Sciatic nerve (tissue), 2 donors: ENCODE data around the gene PAPOLA. TPM values are rescaled to one million over a fixed set of nuclear protein-coding genes. Genes with fewer than 3 reads are reported as not detected.

Source experiments
- ATAC-seq: fragments of 200-7000 bp; cut with Tn5 transposase; one replicate; pipeline ENCODE4 v1.9.1; 2020; ENCODE audit warnings: mild to moderate bottlenecking, moderate library complexity
- DNase-seq: peaks from one replicate; pipeline ENCODE4 v3.0.0-alpha.2; 2020; ENCODE audit warnings: low spot score
- intact Hi-C: fragments of 100-400 bp; cut with DNase I; formaldehyde crosslinking; loops from one replicate; pipeline ENCODE4 v1.14.2; 2022
- total RNA-seq: library from RNA; stranded (reverse); fragmentation: NEBNext Ultra II Directional; extraction: Animal tissue kit (Norgen Biotek cat#: 25700); gene quantifications from one replicate; pipeline ENCODE4 v1.2.1, GENCODE V29; 2021
- donor health status: DM: no; HTN: no; CAD: no.
- donor health status: DM: no; HTN: no; CAD: no.

PAPOLA gene
- total RNA-seq, 1 donor from 2014 or later: 188 TPM

GRCh38 chr14:96599076-96599475 is 96.9 kb downstream of the PAPOLA start:
- DNase-seq (no peak), ATAC-seq (no peak)
- intact Hi-C loops: no loop called here

GRCh38 chr14:96602186-96602585 is 100.0 kb downstream of the PAPOLA start:
- ATAC-seq (no peak), DNase-seq (no peak)
- intact Hi-C loops: no loop called here

- no peak for ATAC-seq
These were observed 101.4 kb downstream of the PAPOLA start for GRCh38 chr14:96603350-96604255.

GRCh38 chr14:96614481-96614881 is 112.3 kb downstream of the PAPOLA start:
- intact Hi-C loops: no loop called here
- DNase-seq (no peak), ATAC-seq (no peak)

More at GRCh38 chr14:96603350-96604255, 101.4 kb downstream of the PAPOLA start:
- intact Hi-C loops: no loop called here
- DNase-seq: no peak

GRCh38 chr14:96616161-96616721 is 114.1 kb downstream of the PAPOLA start:
- ATAC-seq (no peak), DNase-seq (no peak)
- intact Hi-C loops: no loop called here

Other genes starting within 250 kb of the PAPOLA start
- gene BDKRB1, start 246.2 kb upstream of the PAPOLA start, total RNA-seq: 3.6 TPM
- 39.3 TPM for gene ATG2B, start 139.0 kb upstream of the PAPOLA start, total RNA-seq
- 16.4 TPM for gene GSKIP, start 138.9 kb upstream of the PAPOLA start, total RNA-seq
- gene AK7, start 110.3 kb upstream of the PAPOLA start, total RNA-seq: 1.4 TPM